ELF-1 (cell line): ENCODE measurements around the gene FAM168B.
"Not testable (repeated sequence)": the region's sequence is repeated elsewhere in the genome, so short reads cannot be mapped to it uniquely, and the experiment has no call there.

Experiments
- DNase-seq: peaks from one replicate; pipeline ENCODE4 v3.0.0-alpha.2; 2016; ENCODE audit warnings: low read depth, low spot score

Gene FAM168B

GRCh38 chr2:131094463-131095281 is 1.4 kb upstream of the FAM168B start:
- no peak for DNase-seq

- no peak for DNase-seq
Observed at GRCh38 chr2:131093696-131094462, 619 bp upstream of the FAM168B start.

GRCh38 chr2:131092458-131093005 is 728 bp downstream of the FAM168B start:
- DNase-seq, result no peak

GRCh38 chr2:131085646-131086045 is 7.6 kb downstream of the FAM168B start:
- DNase-seq, result no peak

GRCh38 chr2:131081190-131081589 is 12.1 kb downstream of the FAM168B start:
- DNase-seq, result no peak

- DNase-seq, result not testable (repeated sequence)
Observed at GRCh38 chr2:131079931-131080330, 13.3 kb downstream of the FAM168B start.

GRCh38 chr2:131077966-131078365 is 15.3 kb downstream of the FAM168B start:
- DNase-seq, result no peak

GRCh38 chr2:131077182-131077846 is 15.9 kb downstream of the FAM168B start:
- DNase-seq, result no peak

- peak; percentile 20 for DNase-seq
Observed at GRCh38 chr2:131076707-131077106, 16.6 kb downstream of the FAM168B start.

GRCh38 chr2:131075578-131075977 is 17.7 kb downstream of the FAM168B start:
- DNase-seq, result not testable (repeated sequence)

- DNase-seq, result not testable (repeated sequence)
Observed at GRCh38 chr2:131068172-131068571, 25.1 kb downstream of the FAM168B start.

- no peak for DNase-seq
Observed at GRCh38 chr2:131067465-131068125, 25.7 kb downstream of the FAM168B start.

- no peak for DNase-seq
Observed at GRCh38 chr2:131064589-131065512, 28.4 kb downstream of the FAM168B start.

- peak; percentile 58 for DNase-seq
Observed at GRCh38 chr2:131063501-131064283, 29.6 kb downstream of the FAM168B start.

GRCh38 chr2:131058920-131059319 is 34.3 kb downstream of the FAM168B start:
- no peak for DNase-seq

GRCh38 chr2:131058214-131058843 is 34.9 kb downstream of the FAM168B start:
- DNase-seq, result no peak

GRCh38 chr2:131056932-131057287 is 36.4 kb downstream of the FAM168B start:
- no peak for DNase-seq

GRCh38 chr2:131056204-131056931 is 36.9 kb downstream of the FAM168B start:
- no peak for DNase-seq
